OCI-LY3 (cell line): ENCODE measurements around the gene FGD4.

Experiments
- H2AFZ ChIP-seq: fragments of 200-600, 300-600 bp; shearing (Covaris generic); 2 replicates; pipeline ENCODE4 v1.6.0; 2014; ENCODE audit warnings: antibody characterized with exemption, low read depth, low read length
- H3K27ac ChIP-seq: fragments of 200-600, 300-600 bp; sonication (generic); 2 replicates; pipeline ENCODE4 v1.5.1; 2014; ENCODE audit warnings: mild to moderate bottlenecking, low read length, moderate library complexity, mixed read lengths
- H3K27me3 ChIP-seq: fragments of 200-600, 300-600 bp; sonication (generic); 2 replicates; pipeline ENCODE4 v1.6.1; 2014; ENCODE audit warnings: low read depth, low read length, mixed read lengths
- H3K36me3 ChIP-seq: fragments of 200-600, 300-600 bp; sonication (generic); replicated peaks from 2 replicates; pipeline ENCODE3; 2014; ENCODE audit warnings: low read depth, low read length, mixed read lengths
- H3K4me1 ChIP-seq: fragments of 300-600, 200-600 bp; sonication (generic); 2 replicates; pipeline ENCODE4 v1.6.1; 2014; ENCODE audit warnings: low read length, mixed read lengths
- H3K4me2 ChIP-seq: fragments of 200-600, 300-600 bp; sonication (generic); 2 replicates; pipeline ENCODE4 v1.6.1; 2014; ENCODE audit warnings: low read length, mixed read lengths
- H3K4me3 ChIP-seq: fragments of 300-600, 200-600 bp; sonication (generic); 2 replicates; pipeline ENCODE4 v1.5.1; 2014; ENCODE audit warnings: antibody characterized with exemption, mild to moderate bottlenecking, low read length, moderate library complexity
- H3K79me2 ChIP-seq: fragments of 300-600, 200-600 bp; shearing (Covaris generic); 2 replicates; pipeline ENCODE4 v1.6.1; 2014; ENCODE audit warnings: mild to moderate bottlenecking, low read length, mixed read lengths
- H3K9ac ChIP-seq: fragments of 300-600, 200-600 bp; shearing (Covaris generic); 2 replicates; pipeline ENCODE4 v1.6.0; 2014; ENCODE audit warnings: mild to moderate bottlenecking, low read length, moderate library complexity
- H3K9me3 ChIP-seq: fragments of 200-600, 300-600 bp; shearing (Covaris generic); 2 replicates; pipeline ENCODE4 v1.6.1; 2014; ENCODE audit warnings: low read length, mixed read lengths; ENCODE audit not compliant: insufficient read depth
- H4K20me1 ChIP-seq: fragments of 200-600, 300-600 bp; sonication (generic); 2 replicates; pipeline ENCODE4 v1.6.1; 2016; ENCODE audit warnings: low read length, mixed read lengths; ENCODE audit not compliant: insufficient read depth
- CTCF ChIP-seq: fragments of 200-600, 300-600 bp; sonication (generic); IDR thresholded peaks from 2 replicates; pipeline ENCODE4 v1.5.1; 2014; ENCODE audit warnings: antibody characterized with exemption, low read length, low read depth
- EZH2phosphoT487 ChIP-seq: fragments of 200-600 bp; shearing (Covaris generic); IDR thresholded peaks from 2 replicates; pipeline ENCODE4 v1.6.1; 2018; ENCODE audit warnings: antibody characterized with exemption, mixed run types, low read depth

Gene FGD4

GRCh38 chr12:32440120-32440865 is 40.9 kb downstream of the FGD4 start:
- no peak overlapping the region for H3K27ac ChIP-seq
- no peaks in the 10 kb centered on the region for H3K4me1 ChIP-seq
- no peaks in the 10 kb centered on the region for H3K9me3 ChIP-seq
- no peaks in the 10 kb centered on the region for H3K36me3 ChIP-seq
- H3K9ac ChIP-seq = no peak overlapping the region
- TF ChIP-seq EZH2phosphoT487 (no peak), CTCF (no peak)
- H3K79me2 ChIP-seq = no peaks in the 10 kb centered on the region
- H2AFZ ChIP-seq = no peak overlapping the region
- H3K27me3 ChIP-seq = no peaks in the 10 kb centered on the region
- no peak overlapping the region for H3K4me2 ChIP-seq
- H3K4me3 ChIP-seq = no peak overlapping the region
- no peaks in the 10 kb centered on the region for H4K20me1 ChIP-seq

GRCh38 chr12:32443491-32443890 is 44.1 kb downstream of the FGD4 start:
- Histone ChIP-seq H4K20me1 (no peaks in the 10 kb centered on the region), H3K9me3 (no peaks in the 10 kb centered on the region), H3K4me2 (no peak overlapping the region), H3K4me1 (peaks cover 4% of the 10 kb centered on the region; the same call in 1 of the 2 replicates), H3K9ac (no peak overlapping the region), H3K27ac (no peak overlapping the region), H3K4me3 (no peak overlapping the region), H3K36me3 (no peaks in the 10 kb centered on the region), H2AFZ (no peak overlapping the region), H3K79me2 (no peaks in the 10 kb centered on the region), H3K27me3 (0 out of 2 replicates have a peak, but pooled peaks cover 5% of the 10 kb centered on the region)
- TF ChIP-seq EZH2phosphoT487 (no peak), CTCF (no peak)

- H3K9me3 ChIP-seq = no peaks in the 10 kb centered on the region
- 0 out of 2 replicates have a peak, but pooled peaks cover 5% of the 10 kb centered on the region for H3K27me3 ChIP-seq
- H3K27ac ChIP-seq = no peak overlapping the region
- no peak overlapping the region for H2AFZ ChIP-seq
- H3K4me3 ChIP-seq = no peak overlapping the region
- TF ChIP-seq CTCF (no peak), EZH2phosphoT487 (no peak)
- no peaks in the 10 kb centered on the region for H4K20me1 ChIP-seq
- H3K79me2 ChIP-seq = no peaks in the 10 kb centered on the region
- no peaks in the 10 kb centered on the region for H3K36me3 ChIP-seq
- H3K9ac ChIP-seq = no peak overlapping the region
- H3K4me1 ChIP-seq = peaks cover 4% of the 10 kb centered on the region; the same call in 1 of the 2 replicates
- H3K4me2 ChIP-seq = no peak overlapping the region
These were observed 45.5 kb downstream of the FGD4 start for GRCh38 chr12:32444895-32445294.

GRCh38 chr12:32445356-32445755 is 46.0 kb downstream of the FGD4 start:
- Histone ChIP-seq H3K79me2 (no peaks in the 10 kb centered on the region), H3K4me2 (no peak overlapping the region), H3K9me3 (no peaks in the 10 kb centered on the region), H3K9ac (no peak overlapping the region), H4K20me1 (no peaks in the 10 kb centered on the region), H2AFZ (no peak overlapping the region), H3K36me3 (no peaks in the 10 kb centered on the region), H3K27me3 (0 out of 2 replicates have a peak, but pooled peaks cover 5% of the 10 kb centered on the region), H3K27ac (no peak overlapping the region), H3K4me1 (peaks cover 4% of the 10 kb centered on the region; the same call in 1 of the 2 replicates), H3K4me3 (no peak overlapping the region)
- TF ChIP-seq EZH2phosphoT487 (no peak), CTCF (no peak)
